ENCODE results near the gene SUMO3. TPM values are rescaled to one million over a fixed set of nuclear protein-coding genes. Genes with fewer than 3 reads are reported as not detected.

The SUMO3 gene
- total and polyA plus RNA-seq, 2 of the 4 experiments (the other 2 are of a cell fraction) = 64.9 to 101 TPM

- Histone ChIP-seq H3K36me3 (ENCODE audit: control insufficient read depth, insufficient read depth, low read length) (no peaks in the 10 kb centered on the region), H3K56ac (ENCODE audit: extremely low read depth, insufficient read depth, low read length) (no peak overlapping the region), H3K4me1 (ENCODE audit: control insufficient read depth, insufficient read depth, low read length) (no peaks in the 10 kb centered on the region), H2BK5ac (ENCODE audit: low read depth, low read length, poor library complexity, severe bottlenecking) (no peak overlapping the region), H3K9me1 (ENCODE audit: insufficient read depth, low read length) (peaks cover 2% of the 10 kb centered on the region; the same call in 1 of the 2 replicates), H3K27ac (ENCODE audit: insufficient read depth, low read length) (no peak overlapping the region), H3K9ac (ENCODE audit: low read depth, low read length) (no peak overlapping the region), H3K14ac (replicated peaks; ENCODE audit: low read depth, low read length) (no peak overlapping the region), H2AFZ (replicated peaks; ENCODE audit: low read length, poor library complexity) (no peak overlapping the region), H2AK5ac (ENCODE audit: low read depth, low read length) (no peak overlapping the region), H4K5ac (ENCODE audit: low read depth, low read length) (no peak overlapping the region), H2BK15ac (ENCODE audit: low read depth, low read length) (no peak overlapping the region), H4K8ac (ENCODE audit: low read depth in 2 of 2, low read length in 2 of 2) (no peak overlapping the region), H3K4ac (ENCODE audit: low read depth, low read length) (no peak overlapping the region), H2AK9ac (replicated peaks; ENCODE audit: low read depth, low read length, poor library complexity) (no peak overlapping the region), H3K79me1 (ENCODE audit: low read depth in 1 of 2, low read length in 2 of 2) (no peaks in the 10 kb centered on the region), H3K9me3 (ENCODE audit: control insufficient read depth, insufficient read depth, low read length) (0 out of 2 replicates have a peak, but pooled peaks cover 2% of the 10 kb centered on the region), H2BK120ac (ENCODE audit: low read depth, low read length) (no peak overlapping the region), H2BK20ac (ENCODE audit: low read depth, low read length) (no peak overlapping the region), H3K23ac (ENCODE audit: low read depth, low read length) (no peak overlapping the region), H3K4me3 (ENCODE audit: insufficient read depth, low read depth, low read length) (no peak overlapping the region), H4K91ac (ENCODE audit: insufficient read depth, low read depth, low read length) (no peak overlapping the region), H3K18ac (ENCODE audit: low read depth, low read length) (no peak overlapping the region), H4K20me1 (ENCODE audit: insufficient read depth, low read length) (no peaks in the 10 kb centered on the region; the same call in 1 of the 2 replicates), H3K27me3 (ENCODE audit: control insufficient read depth, insufficient read depth, low read length) (peaks cover 8% of the 10 kb centered on the region; the same call in 1 of the 2 replicates), H3K4me2 (ENCODE audit: low read depth, low read length) (no peak overlapping the region)
- BruUV-seq (replicated peaks) = no TSS peak
- dilution Hi-C loops (cut with HindIII; ENCODE audit: low sequenced_read_pairs, unreplicated experiment) (no loop called here), in situ Hi-C loops (cut with MboI; ENCODE audit: low sequenced_read_pairs) (no loop called here), intact Hi-C loops (cut with micrococcal nuclease) (no loop called here)
- DNase-seq (no peak), ATAC-seq (ENCODE audit: low read depth) (no peak)
- ChIA-PET POLR2A (ENCODE audit: unreplicated experiment) (no interaction called here), CTCF (no interaction called here)
- WGBS, 2 experiments (ENCODE audit: extremely low coverage in 2 of 2, insufficient read length in 1 of 2) = 88% methylated on average over 8 of the region's 23 CpGs; no CpG with 5 or more reads in 1 of the 2 experiments
- TF ChIP-seq ELK1 (IDR thresholded peaks at IDR 0.05; ENCODE audit: borderline replicate concordance, low read depth, low read length) (no peak), RCOR1 (IDR thresholded peaks at IDR 0.05; ENCODE audit: insufficient replicate concordance, low read length) (no peak), POLR2A (IDR thresholded peaks at IDR 0.05; ENCODE audit: low read depth, low read length) (no peak), CEBPB (IDR thresholded peaks at IDR 0.05; ENCODE audit: low read depth, low read length) (no peak), CHD1 (IDR thresholded peaks at IDR 0.05; ENCODE audit: low read depth, low read length) (no peak), MAZ (IDR thresholded peaks at IDR 0.05; ENCODE audit: borderline replicate concordance, low read depth, low read length) (no peak), CTCF (conservative IDR thresholded peaks at IDR 0.05; ENCODE audit: low read depth, low read length) (no peak), SMC3 (IDR thresholded peaks at IDR 0.05; ENCODE audit: low read depth, low read length) (no peak), NFE2L2 (IDR thresholded peaks at IDR 0.05; ENCODE audit: low read depth, low read length) (no peak), USF2 (IDR thresholded peaks at IDR 0.05; ENCODE audit: low read depth, low read length) (no peak), RAD21 (IDR thresholded peaks at IDR 0.05; ENCODE audit: low read length) (no peak), BHLHE40 (IDR thresholded peaks at IDR 0.05; ENCODE audit: low read depth, low read length) (no peak), RFX5 (IDR thresholded peaks at IDR 0.05; ENCODE audit: low read depth, low read length) (no peak), MXI1 (IDR thresholded peaks at IDR 0.05; ENCODE audit: borderline replicate concordance, low read depth, low read length) (no peak), MAFK (IDR thresholded peaks at IDR 0.05; ENCODE audit: low read depth, low read length) (no peak), FOS (IDR thresholded peaks at IDR 0.05; ENCODE audit: low read depth, low read length) (no peak)
These were observed 61.3 kb downstream of the SUMO3 start for GRCh38 chr21:44756423-44757185.

Data from IMR-90 (cell line).